Stimulated activated CD8-positive, alpha-beta memory T cell treated with anti-CD3 and anti-CD28 coated beads, Interleukin-15, amount 100 ng/mL, for 1 hour (primary cell): ENCODE data around the gene GSTM5.
"Not testable (repeated sequence)": the region's sequence is repeated elsewhere in the genome, so short reads cannot be mapped to it uniquely, and the experiment has no call there.

Experiments used
- DNase-seq: peaks from one replicate; pipeline ENCODE4 v3.0.0-alpha.2; 2020; ENCODE audit warnings: low read depth

The GSTM5 gene

DNA sequence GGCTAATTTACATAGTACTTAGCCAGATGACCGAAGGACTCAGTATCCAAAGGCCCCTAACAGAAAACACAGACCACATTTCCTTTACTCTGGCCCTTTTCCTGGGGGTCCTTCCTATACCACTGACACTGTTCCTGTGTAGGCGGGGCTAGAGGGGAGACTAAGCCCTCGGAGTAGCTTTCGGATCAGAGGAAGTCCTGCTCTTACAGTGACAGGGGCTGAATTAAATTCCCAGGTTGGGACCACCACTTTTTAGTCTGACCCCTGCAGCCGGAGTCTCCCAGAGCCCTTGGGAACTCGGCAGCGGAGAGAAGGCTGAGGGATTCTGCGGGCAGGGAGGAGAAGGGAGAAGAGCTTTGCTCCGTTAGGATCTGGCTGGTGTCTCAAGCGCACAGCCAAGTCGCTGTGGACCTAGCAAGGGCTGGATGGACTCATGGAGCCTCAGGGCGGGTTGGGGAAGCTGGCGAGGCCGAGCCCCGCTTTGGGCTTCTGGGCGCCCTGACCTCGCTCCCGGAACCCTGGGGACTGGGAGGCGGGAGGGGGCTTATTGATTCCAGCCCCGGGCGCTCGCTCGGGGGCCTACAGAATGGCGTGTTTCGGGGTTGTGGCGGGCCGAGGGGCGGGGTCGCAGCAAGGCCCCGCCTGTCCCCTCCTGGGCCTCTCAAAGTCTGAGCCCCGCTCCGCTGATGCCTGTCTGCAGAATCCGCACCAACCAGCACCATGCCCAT is at the start of gene GSTM5:
GSTM5 (plus strand) TSS at position 659 of the 728 bp plus-strand sequence; CDS start at position 721, 62 bp downstream.
- not testable (repeated sequence) for DNase-seq

DNA sequence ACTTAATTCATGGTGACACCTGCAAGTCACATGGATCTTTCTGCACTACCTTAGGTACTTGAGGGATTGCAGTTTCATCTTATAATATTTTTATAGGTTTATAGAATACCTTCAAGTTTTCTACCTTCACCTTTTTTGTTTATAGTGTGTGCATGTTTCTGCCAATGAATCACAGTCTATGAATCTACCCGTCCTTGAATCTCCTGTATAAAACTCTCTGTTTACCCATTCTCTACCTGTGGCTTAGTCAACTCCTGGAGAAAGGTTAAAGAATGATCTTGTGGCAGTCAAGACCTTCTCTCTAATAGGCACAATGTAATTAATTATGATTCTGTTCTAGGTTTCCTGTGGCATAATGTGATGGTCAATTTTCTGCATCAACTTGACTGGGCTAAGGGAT is 47.4 kb upstream of the GSTM5 start:
- DNase-seq = no peak

DNA sequence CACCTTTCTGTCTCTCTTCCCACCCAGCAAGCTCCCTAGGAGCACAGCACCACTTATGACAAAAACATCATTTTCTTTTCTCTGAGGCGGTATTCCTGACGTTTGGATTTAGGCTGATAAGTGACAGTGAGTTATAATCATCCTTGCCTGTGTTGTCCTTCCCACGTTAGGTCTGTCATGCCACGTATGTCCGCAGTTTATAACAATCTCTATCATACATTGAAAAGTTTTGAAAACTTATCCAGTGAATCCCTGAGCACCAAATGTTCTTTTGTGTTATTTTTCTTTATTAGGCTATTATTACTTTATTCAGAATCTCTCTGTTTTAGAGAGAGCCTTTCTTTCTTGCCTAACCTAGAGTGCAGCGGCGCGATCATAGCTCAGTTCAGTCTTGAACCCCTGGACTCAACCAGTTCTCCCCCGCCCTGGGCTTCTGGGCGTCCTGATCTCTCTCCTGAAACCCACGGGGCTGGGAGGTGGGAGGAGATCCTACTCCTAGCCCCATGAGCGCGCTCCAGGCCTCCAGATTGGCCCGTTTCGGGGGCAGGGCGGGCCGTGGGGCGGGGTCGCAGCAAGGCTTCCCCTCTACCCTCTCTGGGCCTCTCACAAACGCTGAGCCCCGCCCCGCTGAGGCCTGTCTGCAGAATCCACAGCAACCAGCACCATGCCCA is 44.5 kb upstream of the GSTM5 start, which contains the start of gene GSTM2:
GSTM2 (plus strand) TSS at position 606 of the 671 bp plus-strand sequence; CDS start at position 665, 59 bp downstream.
- DNase-seq = peak; percentile 35

DNA sequence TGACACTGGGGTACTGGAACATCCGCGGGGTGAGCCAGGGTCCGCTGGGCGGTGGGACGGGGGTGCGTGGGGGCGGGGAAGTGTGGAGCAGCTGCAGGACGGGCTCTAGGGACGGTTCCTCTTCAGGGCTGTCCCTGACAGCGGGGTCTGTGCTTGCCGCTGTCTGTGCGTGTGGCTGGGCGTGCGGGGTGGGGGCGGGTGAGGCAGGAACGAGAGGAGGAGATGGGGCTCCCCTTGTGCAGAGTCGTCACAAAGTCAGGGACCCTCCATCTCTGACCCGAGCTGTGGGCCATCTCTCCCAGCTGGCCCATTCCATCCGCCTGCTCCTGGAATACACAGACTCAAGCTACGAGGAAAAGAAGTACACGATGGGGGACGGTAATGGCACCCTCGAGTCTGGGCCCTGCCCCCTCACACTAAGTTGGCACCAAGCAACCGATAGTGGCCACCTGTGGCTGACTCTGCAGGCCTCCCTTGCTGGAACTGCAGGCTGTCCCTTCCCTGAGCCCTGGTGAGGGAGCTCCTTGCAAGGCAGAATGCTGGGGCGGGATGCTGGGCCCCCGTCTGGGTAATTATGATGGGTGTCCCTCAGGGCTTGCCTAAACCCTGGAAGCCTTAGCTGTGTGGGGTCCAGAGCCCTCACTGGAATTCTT is 43.8 kb upstream of the GSTM5 start:
- DNase-seq = no peak

DNA sequence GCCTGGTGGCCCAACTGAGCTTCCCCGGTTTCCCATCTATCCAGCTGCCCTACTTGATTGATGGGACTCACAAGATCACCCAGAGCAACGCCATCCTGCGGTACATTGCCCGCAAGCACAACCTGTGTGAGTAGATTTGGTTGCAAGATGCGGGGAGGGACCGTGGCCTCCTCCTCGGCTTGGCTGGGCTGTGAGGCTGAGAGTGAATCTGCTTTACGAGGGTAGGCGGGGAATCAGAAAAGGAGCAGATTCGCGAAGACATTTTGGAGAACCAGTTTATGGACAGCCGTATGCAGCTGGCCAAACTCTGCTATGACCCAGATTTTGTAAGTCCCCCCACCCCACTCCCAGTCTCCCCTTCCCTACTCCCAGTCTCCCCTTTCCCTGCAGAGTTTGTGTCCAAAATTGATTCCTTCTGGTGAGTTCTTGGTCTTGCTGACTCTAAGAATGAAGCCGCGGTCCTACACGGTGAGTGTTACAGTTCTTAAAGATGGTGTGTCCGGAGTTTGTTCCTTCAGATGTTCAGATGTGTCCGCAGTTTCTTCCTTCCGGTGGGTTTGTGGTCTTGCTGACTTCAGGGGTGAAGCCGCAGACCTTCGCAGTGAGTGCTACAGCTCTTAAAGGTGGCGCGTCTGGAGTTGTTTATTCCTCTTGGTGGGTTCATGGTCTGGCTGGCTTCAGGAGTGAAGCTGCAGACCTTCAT is 42.7 kb upstream of the GSTM5 start:
- no peak for DNase-seq

DNA sequence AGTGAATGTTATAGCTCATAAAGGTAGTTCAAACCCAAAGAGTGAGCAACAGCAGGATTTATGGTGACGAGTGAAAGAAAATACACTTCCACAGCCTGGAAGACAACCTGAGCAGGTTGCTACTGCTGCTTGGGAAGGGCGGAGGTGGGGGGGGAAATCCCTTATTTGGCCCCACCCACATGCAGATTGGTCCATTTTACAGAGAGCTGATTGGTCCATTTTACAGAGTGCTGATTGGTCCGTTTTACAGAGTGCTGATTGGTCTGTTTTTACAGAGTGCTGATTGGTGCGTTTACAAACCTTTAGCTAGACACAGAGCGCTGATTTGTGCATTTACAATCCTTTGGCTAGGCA is 42.1 kb upstream of the GSTM5 start:
- DNase-seq = not testable (repeated sequence)

DNA sequence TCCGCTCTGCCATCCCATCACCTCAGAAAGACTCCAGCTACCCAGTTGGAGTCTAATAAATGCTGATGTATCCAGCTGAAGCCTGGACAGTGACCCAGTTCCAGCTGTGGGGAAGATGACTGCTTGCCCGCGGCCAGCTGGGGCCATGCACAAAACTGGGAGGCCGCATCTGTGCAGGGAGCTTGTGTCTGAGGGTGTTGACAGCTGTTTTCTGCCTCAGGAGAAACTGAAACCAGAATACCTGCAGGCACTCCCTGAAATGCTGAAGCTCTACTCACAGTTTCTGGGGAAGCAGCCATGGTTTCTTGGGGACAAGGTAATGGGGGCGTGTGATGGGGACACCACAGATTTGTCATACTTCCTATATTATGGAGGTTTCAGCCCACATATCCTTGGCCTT is 41.0 kb upstream of the GSTM5 start:
- DNase-seq = no peak

DNA sequence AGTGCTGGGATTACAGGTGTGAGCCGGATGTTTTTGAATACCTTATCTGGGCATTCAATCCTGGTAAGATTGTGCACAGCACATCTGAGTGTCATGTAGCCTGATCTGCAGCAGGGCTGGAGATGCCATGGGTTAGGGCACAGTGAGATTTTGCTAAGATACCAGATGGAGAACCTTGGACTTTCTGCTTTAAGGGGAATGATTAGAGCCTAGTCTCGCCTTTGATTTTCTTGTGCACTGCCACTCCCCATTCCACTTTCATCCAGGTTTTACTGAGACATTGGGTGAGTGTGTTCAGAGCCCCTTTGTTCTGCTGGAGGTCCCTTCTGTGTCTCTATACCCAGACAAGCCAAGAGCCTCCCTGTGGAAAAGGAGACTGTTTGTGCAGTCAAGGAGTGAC is 38.2 kb upstream of the GSTM5 start:
- DNase-seq = not testable (repeated sequence)

DNA sequence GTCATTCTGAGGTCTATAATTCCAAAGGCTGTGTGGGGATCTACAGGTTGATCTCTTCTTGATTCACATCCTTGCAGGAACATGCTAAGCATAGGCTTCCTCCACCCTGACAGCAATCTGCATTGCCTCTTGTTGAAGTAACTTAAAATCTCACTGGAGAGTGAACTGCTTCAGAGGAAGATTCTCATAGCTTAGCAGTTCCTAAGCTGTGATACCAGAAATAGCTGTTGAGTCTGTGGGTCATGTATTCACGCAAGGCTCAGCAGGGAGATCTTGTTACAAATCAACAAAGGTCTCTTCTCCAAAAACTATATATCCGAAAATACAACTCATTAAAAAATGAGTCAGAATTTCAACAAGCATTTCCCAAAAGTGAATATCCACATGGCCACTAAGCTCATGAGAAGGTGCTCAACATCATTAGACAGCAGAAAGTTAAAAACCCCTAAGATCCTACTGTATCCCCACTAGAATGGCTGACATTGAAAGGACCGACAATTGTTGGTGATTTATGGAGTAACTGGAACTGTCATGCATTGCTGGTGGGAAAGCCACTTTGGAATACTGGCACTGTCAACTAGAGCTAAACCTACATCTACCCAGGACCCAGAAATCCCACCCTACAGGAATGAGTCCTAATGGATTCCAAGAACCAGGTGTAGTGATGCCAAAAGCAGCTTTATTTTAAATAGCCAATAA is 35.2 kb upstream of the GSTM5 start:
- DNase-seq = not testable (repeated sequence)

DNA sequence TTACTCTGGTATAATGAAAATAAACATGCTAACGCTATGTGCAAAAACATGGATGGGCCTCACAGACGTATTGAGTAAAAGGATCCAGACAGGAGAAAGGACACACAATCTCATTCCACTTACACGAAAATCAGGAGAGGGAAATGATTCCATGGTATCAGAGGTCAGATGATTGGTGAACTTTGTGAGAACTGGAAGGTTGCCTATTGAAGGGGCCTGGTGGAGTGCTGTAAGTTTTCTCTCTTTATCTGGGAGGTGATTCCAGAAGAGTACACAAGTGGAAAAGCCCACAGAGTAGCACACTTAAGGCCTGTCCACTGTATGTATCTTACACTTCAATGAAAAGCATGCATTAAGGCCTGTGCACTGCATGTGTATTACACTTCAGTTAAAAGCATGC is 34.6 kb upstream of the GSTM5 start:
- no peak for DNase-seq

DNA sequence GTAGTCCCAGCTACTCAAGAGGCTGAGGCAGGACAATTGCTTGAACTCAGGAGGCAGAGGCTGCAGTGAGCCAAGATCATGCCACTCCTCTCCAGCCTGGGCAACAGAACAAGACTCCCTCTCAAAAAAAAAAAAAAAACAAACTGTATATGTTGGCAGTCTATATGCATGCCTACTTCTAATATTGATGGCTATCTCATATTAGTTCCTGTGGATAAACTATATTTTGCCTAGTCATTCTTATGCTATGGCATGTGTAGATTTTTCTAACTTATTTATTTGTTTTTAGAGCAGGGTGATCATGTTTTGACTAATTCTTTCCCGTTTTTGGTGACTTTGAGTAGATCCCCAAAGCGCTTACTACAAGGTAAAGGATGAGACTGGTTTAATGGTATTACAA is 33.4 kb upstream of the GSTM5 start:
- not testable (repeated sequence) for DNase-seq

DNA sequence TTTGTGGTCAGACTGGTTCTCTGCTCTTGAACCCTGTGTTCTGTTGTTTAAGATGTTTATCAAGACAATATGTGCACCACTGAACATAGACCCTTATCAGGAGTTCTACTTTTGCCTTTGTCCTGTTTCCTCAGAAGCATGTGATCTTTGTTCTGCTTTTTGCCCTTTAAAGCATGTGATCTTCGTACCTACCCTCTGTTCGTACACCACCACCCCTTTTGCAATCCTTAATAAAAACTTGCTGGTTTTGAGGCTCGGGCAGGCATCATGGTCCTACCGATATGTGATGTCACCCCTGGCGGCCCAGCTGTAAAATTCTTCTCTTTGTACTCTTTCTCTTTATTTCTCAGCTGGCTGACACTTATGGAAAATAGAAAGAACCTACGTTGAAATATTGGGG is 27.3 kb upstream of the GSTM5 start:
- DNase-seq = not testable (repeated sequence)

DNA sequence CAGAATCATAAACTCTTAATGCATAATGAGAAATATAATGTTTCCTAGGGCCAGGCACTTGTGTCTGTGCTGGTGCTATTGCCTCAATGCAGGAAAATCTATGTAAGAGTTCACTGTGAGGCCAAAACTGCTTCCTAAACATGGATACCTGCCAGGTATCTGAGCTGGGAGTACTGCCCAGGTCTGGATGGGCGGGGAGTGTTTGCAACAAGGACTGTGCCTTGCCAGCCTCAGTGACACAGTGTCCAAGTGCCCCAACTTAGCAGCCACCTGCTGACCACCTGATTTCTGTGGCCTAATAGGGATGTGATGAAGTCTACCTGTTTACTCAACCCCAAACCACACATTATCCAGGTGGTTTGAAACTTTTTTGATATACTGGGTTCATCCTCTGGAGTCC is 26.7 kb upstream of the GSTM5 start:
- DNase-seq = not testable (repeated sequence)

DNA sequence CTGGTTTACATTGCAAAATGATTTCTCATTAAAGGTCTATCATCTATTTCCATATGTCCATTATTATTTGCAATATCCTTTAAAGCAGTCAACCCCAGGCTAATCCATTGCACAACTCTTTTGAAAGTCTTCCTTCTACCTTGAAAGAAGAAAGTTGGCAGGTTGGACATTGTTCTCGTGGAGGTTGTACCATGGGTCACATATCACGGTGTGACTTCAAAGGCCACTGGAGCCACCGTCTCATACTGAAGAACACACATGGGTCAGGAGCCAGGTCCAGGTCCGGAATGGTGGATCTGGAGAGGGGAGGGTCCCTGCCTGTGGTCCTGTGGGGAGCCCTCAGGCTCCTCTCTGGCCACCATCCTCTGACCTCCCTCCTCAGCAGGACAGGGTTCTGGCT is 26.2 kb upstream of the GSTM5 start:
- DNase-seq = not testable (repeated sequence)

DNA sequence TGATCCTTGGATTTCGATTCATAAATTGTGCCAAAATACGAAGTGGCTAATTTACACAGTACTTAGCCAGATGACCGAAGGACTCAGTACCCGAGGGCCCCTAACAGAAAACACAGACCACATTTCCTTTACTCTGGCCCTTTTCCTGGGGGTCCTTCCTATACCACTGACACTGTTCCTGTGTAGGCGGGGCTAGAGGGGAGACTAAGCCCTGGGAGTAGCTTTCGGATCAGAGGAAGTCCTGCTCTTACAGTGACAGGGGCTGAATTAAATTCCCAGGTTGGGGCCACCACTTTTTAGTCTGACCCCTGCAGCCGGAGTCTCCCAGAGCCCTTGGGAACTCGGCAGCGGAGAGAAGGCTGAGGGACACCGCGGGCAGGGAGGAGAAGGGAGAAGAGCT is 24.9 kb upstream of the GSTM5 start:
- DNase-seq = not testable (repeated sequence)

DNA sequence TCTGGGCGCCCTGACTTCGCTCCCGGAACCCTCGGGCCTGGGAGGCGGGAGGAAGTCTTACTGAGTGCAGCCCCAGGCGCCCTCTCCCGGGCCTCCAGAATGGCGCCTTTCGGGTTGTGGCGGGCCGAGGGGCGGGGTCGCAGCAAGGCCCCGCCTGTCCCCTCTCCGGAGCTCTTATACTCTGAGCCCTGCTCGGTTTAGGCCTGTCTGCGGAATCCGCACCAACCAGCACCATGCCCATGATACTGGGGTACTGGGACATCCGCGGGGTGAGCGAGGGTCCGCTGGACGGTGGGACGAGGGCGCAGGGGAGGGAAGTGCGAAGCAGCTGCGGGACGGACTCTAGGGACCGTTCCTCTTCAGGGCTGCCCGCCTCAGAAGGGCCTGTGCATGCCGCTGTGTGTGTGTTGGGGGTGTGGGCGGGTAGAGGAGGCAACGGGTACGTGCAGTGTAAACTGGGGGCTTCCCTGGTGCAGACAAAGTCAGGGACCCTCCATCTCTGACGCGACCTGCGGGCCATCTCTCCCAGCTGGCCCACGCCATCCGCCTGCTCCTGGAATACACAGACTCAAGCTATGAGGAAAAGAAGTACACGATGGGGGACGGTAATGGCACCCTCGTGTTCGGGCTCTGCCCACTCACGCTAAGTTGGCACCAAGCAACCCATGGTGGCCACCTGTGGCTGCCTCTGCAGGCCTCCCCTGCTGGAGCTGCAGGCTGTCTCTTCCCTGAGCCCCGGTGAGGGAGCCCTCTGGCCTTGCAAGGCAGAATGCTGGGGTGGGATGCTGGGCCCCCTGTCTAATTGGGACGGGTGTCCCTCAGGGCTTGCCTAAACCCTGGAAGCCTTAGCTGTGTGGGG is 24.2 kb upstream of the GSTM5 start, which contains the start of gene GSTM1:
GSTM1 (plus strand) TSS at position 177 of the 859 bp plus-strand sequence; CDS start at position 234, 57 bp downstream.
- DNase-seq = no peak

DNA sequence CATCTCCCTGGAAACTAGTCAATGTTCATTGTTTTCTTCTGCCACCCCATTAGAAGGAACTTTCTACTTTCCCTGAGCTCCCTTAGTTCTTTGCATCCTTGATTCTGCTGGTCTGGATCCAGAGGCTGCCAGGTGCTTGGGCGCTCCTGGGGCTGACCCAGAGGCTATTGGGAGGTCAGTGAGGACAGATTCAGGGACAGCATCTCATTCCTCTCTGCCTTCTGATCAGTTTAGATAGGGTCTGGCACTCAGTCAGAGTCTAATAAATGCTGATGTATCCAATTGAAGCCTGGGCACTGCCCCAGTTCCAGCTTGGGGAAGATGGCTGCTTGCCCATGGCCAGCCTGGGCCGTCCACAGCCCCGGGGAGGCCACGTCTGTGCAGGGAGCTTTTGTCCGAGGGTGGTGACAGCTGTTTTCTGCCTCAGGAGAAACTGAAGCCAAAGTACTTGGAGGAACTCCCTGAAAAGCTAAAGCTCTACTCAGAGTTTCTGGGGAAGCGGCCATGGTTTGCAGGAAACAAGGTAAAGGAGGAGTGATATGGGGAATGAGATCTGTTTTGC is 22.1 kb upstream of the GSTM5 start:
- DNase-seq = no peak

DNA sequence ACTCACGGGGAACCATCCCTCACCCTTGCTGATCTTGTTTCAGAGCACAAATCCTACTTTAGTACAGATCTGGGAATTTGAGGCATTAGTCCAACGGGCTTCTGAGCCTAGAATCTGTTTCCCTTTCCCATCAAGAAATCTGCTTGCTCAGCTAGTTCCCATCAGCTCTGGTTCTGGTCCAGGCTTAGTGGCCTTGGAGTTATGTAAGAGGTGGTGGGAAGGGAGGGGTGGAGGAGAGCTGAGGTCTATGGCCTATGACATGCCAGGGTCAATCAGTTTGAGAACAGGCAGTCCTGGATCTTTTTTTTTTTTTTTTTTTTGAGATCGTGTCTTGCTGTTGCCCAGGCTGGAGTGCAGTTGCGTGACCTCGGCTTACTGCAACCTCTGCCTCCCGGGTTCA is 20.3 kb upstream of the GSTM5 start:
- no peak for DNase-seq

DNA sequence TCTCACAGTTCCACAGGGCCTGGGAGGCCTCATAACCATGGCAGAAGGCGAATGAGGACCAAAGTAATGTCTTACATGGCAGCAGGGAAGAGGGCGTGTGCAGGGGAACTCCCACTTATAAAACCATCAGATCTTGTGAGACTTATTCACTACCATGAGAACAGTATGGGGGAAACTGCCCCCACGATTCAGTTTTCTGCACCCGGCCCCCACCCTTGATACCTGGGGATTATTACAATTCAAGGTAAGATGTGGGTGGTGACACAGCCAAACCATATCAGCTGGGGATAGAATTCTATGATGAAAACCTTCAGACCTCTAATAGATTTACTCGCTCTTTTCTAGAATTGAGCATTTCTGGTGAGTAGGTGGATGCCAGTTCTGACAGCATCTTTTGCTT is 17.7 kb upstream of the GSTM5 start:
- DNase-seq = not testable (repeated sequence)

DNA sequence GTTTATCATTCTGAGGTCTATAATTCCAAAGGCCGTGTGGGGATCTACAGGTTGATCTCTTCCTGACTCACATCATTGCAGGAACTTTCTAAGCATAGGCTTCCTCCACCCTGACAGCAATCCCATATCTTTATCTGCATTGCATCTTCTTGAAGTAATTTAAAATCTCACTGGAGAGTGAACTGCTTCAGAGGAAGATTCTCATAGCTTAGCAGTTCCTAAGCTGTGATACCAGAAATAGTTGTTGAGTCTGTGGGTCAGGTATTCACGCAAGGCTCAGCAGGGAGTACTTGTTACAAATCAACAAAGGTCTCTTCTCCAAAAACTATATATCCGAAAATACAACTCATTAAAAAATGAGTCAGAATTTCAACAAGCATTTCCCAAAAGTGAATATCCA is 16.9 kb upstream of the GSTM5 start:
- not testable (repeated sequence) for DNase-seq
